SK-N-SH (cell line): ENCODE measurements around the gene NTM. TPM values are rescaled to one million over a fixed set of nuclear protein-coding genes. Genes with fewer than 3 reads are reported as not detected.

Experiments
- CTCF ChIA-PET: fragments of 300-600, 350-600 bp; formaldehyde crosslinking; extraction: SDS; loops from one replicate; lab custom pipeline; 2021; lab: Yijun Ruan, JAX
- POLR2A ChIA-PET: fragments of 350-600 bp; sonication (Branson Sonifier 250); formaldehyde crosslinking; extraction: SDS; loops from one replicate; lab custom pipeline; 2020; ENCODE audit warnings: antibody characterized with exemption, inconsistent platforms; lab: Yijun Ruan, JAX
- DNase-seq: peaks from one replicate; pipeline ENCODE4 v3.0.0; 2012
- H2AFZ ChIP-seq: fragments of 200-600 bp; sonication (generic); 2 replicates; pipeline ENCODE4 v1.8.1; 2016; ENCODE audit warnings: antibody characterized with exemption, mild to moderate bottlenecking, low read depth
- H3F3A ChIP-seq: fragments of 200-600 bp; sonication (generic); replicated peaks from 2 replicates; pipeline ENCODE3; 2016; ENCODE audit warnings: antibody characterized with exemption, mild to moderate bottlenecking; ENCODE audit not compliant: insufficient read depth
- H3K27ac ChIP-seq, 2 experiments: fragments of 200-500 bp in 1 of 2; fragments of 200-600 bp in 1 of 2; sonication (Bioruptor generic) in 1 of 2; sonication (generic), shearing (Covaris generic) in 1 of 2; 2 replicates each; pipeline versions ENCODE4 v1.5.1 to v1.6.1; 2014 to 2016; ENCODE audit warnings: low read depth in 2 of 2, inconsistent platforms in 1 of 2, low read length in 1 of 2, mild to moderate bottlenecking in 1 of 2, mixed read lengths in 1 of 2
- H3K27me3 ChIP-seq: fragments of 200-600 bp; sonication (generic), shearing (Covaris generic); 2 replicates; pipeline ENCODE4 v1.6.1; 2016; ENCODE audit warnings: mixed run types; ENCODE audit not compliant: insufficient read depth
- H3K36me3 ChIP-seq, 2 experiments: fragments of 200-500 bp in 1 of 2; fragments of 200-600 bp in 1 of 2; sonication (Bioruptor generic) in 1 of 2; sonication (generic) in 1 of 2; replicated peaks in 1 of 2; 2 replicates each; pipeline versions ENCODE3 to v1.5.1; 2014 to 2016; ENCODE audit warnings: low read length in 1 of 2, mild to moderate bottlenecking in 1 of 2; ENCODE audit not compliant: insufficient read depth in 2 of 2, control insufficient read depth in 1 of 2
- H3K4me1 ChIP-seq, 2 experiments: fragments of 200-500 bp in 1 of 2; fragments of 200-600 bp in 1 of 2; sonication (Bioruptor generic) in 1 of 2; sonication (generic), shearing (Covaris generic) in 1 of 2; 2 replicates each; pipeline versions ENCODE4 v1.5.1 to v1.6.1; 2014 to 2016; ENCODE audit warnings: low read depth in 1 of 2, low read length in 1 of 2, mixed run types in 1 of 2; ENCODE audit not compliant: insufficient read depth in 2 of 2, control insufficient read depth in 1 of 2
- H3K4me2 ChIP-seq: fragments of 200-600 bp; sonication (generic), shearing (Covaris generic); 2 replicates; pipeline ENCODE4 v1.6.1; 2017; ENCODE audit warnings: mixed run types
- H3K4me3 ChIP-seq, 2 experiments: fragments of 200-500 bp in 1 of 2; fragments of 200-600 bp in 1 of 2; sonication (Bioruptor generic) in 1 of 2; sonication (generic), shearing (Covaris generic) in 1 of 2; 2 replicates each; pipeline versions ENCODE4 v1.5.1 to v1.8.1; 2014 to 2016; ENCODE audit warnings: low read depth in 2 of 2, inconsistent platforms in 1 of 2, low read length in 1 of 2, mild to moderate bottlenecking in 1 of 2, mixed read lengths in 1 of 2, moderate library complexity in 1 of 2
- H3K79me2 ChIP-seq: fragments of 200-600 bp; sonication (generic); 2 replicates; pipeline ENCODE4 v1.8.1; 2017; ENCODE audit warnings: mild to moderate bottlenecking; ENCODE audit not compliant: insufficient read depth
- H3K9ac ChIP-seq: fragments of 200-600 bp; sonication (generic); 2 replicates; pipeline ENCODE4 v1.6.1; 2017; ENCODE audit warnings: mixed run types
- H3K9me2 ChIP-seq: fragments of 200-600 bp; sonication (generic); 2 replicates; pipeline ENCODE4 v1.6.1; 2017; ENCODE audit warnings: mixed run types
- H3K9me3 ChIP-seq: fragments of 200-600 bp; sonication (generic); 2 replicates; pipeline ENCODE4 v1.6.1; 2017; ENCODE audit warnings: mixed run types, mild to moderate bottlenecking, moderate library complexity
- H4K20me1 ChIP-seq: fragments of 200-600 bp; sonication (generic); 2 replicates; pipeline ENCODE4 v1.6.1; 2017; ENCODE audit warnings: mild to moderate bottlenecking, mixed run types; ENCODE audit not compliant: insufficient read depth
- ELF1 ChIP-seq: IDR thresholded peaks from 2 replicates; pipeline ENCODE4 v1.4.0; 2012
- EZH2phosphoT487 ChIP-seq: fragments of 200-600 bp; sonication (generic); IDR thresholded peaks from 2 replicates; pipeline ENCODE4 v1.6.1; 2017; ENCODE audit warnings: low read depth, mixed run types, mild to moderate bottlenecking, antibody characterized with exemption, moderate library complexity, borderline replicate concordance
- FOXJ3 ChIP-seq: sonication (generic); formaldehyde crosslinking; IDR thresholded peaks from 2 replicates; pipeline ENCODE4 v1.5.1; 2020; ENCODE audit warnings: mild to moderate bottlenecking, missing genetic modification reagents
- FOXM1 ChIP-seq: IDR thresholded peaks from 2 replicates; pipeline ENCODE4 v1.4.0; 2012; ENCODE audit warnings: low read depth, mild to moderate bottlenecking
- GATA2 ChIP-seq: sonication (generic); formaldehyde crosslinking; IDR thresholded peaks from 2 replicates; pipeline ENCODE4 v1.5.0; 2020; ENCODE audit warnings: mild to moderate bottlenecking, missing genetic modification reagents
- IRF3 ChIP-seq: fragments of 150-350 bp; IDR thresholded peaks from 2 replicates; pipeline ENCODE4 v1.6.1; 2016; ENCODE audit warnings: mild to moderate bottlenecking, low read depth, low read length
- NFIC ChIP-seq: IDR thresholded peaks from 2 replicates; pipeline ENCODE4 v1.4.0; 2012; ENCODE audit warnings: borderline replicate concordance
- RCOR1 ChIP-seq: fragments of 150-350 bp; IDR thresholded peaks from 2 replicates; pipeline ENCODE4 v1.6.1; 2017; ENCODE audit warnings: antibody characterized with exemption, low read length
- SIN3A ChIP-seq: IDR thresholded peaks from 2 replicates; pipeline ENCODE4 v1.6.1; 2012; ENCODE audit warnings: low read depth, mild to moderate bottlenecking, low read length, moderate library complexity, borderline replicate concordance
- SMC3 ChIP-seq: IDR thresholded peaks from 2 replicates; pipeline ENCODE4 v1.6.1; 2012; ENCODE audit warnings: low read depth, low read length, improper control_type of control experiment
- TAF1 ChIP-seq: IDR thresholded peaks from 2 replicates; pipeline ENCODE4 v1.6.1; 2012; ENCODE audit warnings: low read depth, mild to moderate bottlenecking, low read length, moderate library complexity, borderline replicate concordance
- TCF12 ChIP-seq: IDR thresholded peaks from 2 replicates; pipeline ENCODE4 v1.4.0; 2012
- USF1 ChIP-seq: IDR thresholded peaks from 2 replicates; pipeline ENCODE4 v1.4.0; 2012; ENCODE audit warnings: low read depth, borderline replicate concordance
- WGBS: methylation state at CpG from one replicate; pipeline ENCODE4 v1.1.6; 2017; ENCODE audit warnings: low lambda C conversion rate; 5-methylcytosine and 5-hydroxymethylcytosine counted together
- polyA plus RNA-seq, 3 experiments: library from polyadenylated mRNA; depleted of rRNA; stranded (reverse); fragments of >200 nt; gene quantifications; 2 replicates each; pipeline ENCODE4 v1.2.3, GENCODE V29; 2012
- TF ChIP-seq, protein P1 (sequence below): IDR thresholded peaks from 2 replicates; pipeline ENCODE4 v1.6.1; 2012; ENCODE audit warnings: mild to moderate bottlenecking, low read depth, low read length, moderate library complexity

NTM gene
- polyA plus RNA-seq, 1 of the 3 experiments (the other 2 are of a cell fraction), result 20.0 TPM

DNA sequence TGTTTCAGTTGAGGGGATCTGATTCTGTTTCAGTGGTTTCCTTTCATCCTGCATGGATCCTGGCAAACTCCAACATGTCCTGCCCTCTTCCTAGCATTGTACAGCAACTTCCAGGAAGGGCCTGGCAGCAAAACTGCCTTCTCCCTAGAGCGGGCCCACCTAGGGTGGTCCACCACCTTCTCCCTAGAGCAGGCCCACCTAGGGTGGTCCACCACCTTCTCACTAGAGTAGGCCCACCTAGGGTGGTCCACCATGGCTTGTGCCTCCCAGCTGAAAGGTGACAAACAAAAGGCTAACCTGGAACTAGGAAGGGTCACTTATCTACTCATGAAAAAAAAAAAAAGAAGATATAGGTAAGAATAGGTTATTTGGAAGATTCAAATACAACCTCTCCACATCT lies 92.2 kb downstream of the NTM start:
- 27% methylated on average over 1 of the region's 1 CpG for WGBS
- TF ChIP-seq GATA2 (no peak), TAF1 (no peak), IRF3 (no peak), FOXM1 (no peak), TCF12 (no peak)

GRCh38 chr11:131463162-131463561 lies 92.7 kb downstream of the NTM start:
- Histone ChIP-seq H3K36me3 (no peaks in the 10 kb centered on the region), H2AFZ (no peak overlapping the region), H3K4me3 (no peak overlapping the region), H3K27me3 (no peaks in the 10 kb centered on the region), H3K27ac (no peak overlapping the region), H3K9me3 (no peaks in the 10 kb centered on the region), H3K79me2 (no peaks in the 10 kb centered on the region), H4K20me1 (no peaks in the 10 kb centered on the region), H3K4me1 (no peaks in the 10 kb centered on the region), H3K9me2 (no peaks in the 10 kb centered on the region), H3F3A (no peaks in the 10 kb centered on the region), H3K4me2 (no peak overlapping the region), H3K9ac (no peak overlapping the region)
- TF ChIP-seq SMC3 (no peak), RCOR1 (no peak)
- POLR2A ChIA-PET, result interaction anchor here (0.7 kb wide), 1 partner anchor 1155 kb away, joined by 3 read pairs; no protein-coding TSS in a partner anchor
- CTCF ChIA-PET, result no interaction called here
- 20% methylated on average over 2 of the region's 6 CpGs for WGBS
- no peak for DNase-seq

More for the DNA sequence above, 92.2 kb downstream of the NTM start:
- no peak overlapping the region for H3K27ac ChIP-seq
- H3K79me2 ChIP-seq, result no peaks in the 10 kb centered on the region
- no peak overlapping the region for H2AFZ ChIP-seq
- no peak overlapping the region for H3K4me2 ChIP-seq
- no peaks in the 10 kb centered on the region for H3K4me1 ChIP-seq
- no peaks in the 10 kb centered on the region for H3K9me2 ChIP-seq
- H3K9ac ChIP-seq, result no peak overlapping the region
- no peaks in the 10 kb centered on the region for H3K27me3 ChIP-seq
- no peaks in the 10 kb centered on the region for H3K9me3 ChIP-seq
- no peaks in the 10 kb centered on the region for H3F3A ChIP-seq
- POLR2A ChIA-PET, result no interaction called here
- CTCF ChIA-PET, result no interaction called here
- DNase-seq, result no peak
- H3K36me3 ChIP-seq, result no peaks in the 10 kb centered on the region
- no peak overlapping the region for H3K4me3 ChIP-seq
- no peaks in the 10 kb centered on the region for H4K20me1 ChIP-seq

DNA sequence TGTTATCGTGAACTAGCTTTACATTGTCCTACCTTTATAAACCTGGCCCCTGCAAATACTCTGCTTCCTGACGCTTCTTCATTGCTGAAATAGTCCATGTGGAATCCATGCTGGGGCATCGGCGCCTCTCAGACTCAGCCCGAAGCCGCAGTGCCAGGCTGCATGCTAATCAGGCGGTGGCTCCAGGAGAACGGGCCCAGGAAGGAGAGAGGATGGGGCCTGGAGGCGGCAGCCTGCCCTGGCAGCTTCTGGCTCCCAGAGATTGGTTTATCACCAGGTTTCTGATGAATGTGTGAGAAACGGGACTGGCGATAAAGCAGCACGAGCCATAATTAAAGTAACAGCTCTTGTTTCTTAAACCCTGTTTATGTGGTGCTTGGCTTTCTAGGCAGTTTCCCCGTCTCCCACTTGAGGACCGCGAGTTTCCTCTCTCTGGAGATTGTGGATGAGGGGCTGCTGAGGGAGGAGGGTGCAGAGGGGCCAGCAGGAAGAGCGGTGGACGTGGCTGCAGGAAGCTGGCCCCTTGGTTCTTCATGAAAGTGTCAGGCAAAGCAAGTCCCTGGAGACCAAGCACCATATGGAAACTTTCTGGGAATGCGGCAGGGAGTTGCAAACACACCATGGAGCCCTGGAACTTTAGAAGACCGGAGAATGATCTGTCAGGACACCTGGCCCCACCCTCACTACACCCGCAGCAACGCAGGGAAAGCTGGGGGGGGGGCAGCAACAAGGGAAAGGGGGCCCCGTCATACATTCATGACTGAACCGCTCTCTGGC lies 93.4 kb downstream of the NTM start:
- Histone ChIP-seq H3K9ac (no peak overlapping the region), H3K36me3 (no peaks in the 10 kb centered on the region), H2AFZ (no peak overlapping the region), H3K27me3 (no peaks in the 10 kb centered on the region), H3K27ac (no peak overlapping the region), H4K20me1 (no peaks in the 10 kb centered on the region), H3K4me2 (no peak overlapping the region), H3F3A (no peaks in the 10 kb centered on the region), H3K9me2 (no peaks in the 10 kb centered on the region), H3K4me3 (no peak overlapping the region), H3K79me2 (no peaks in the 10 kb centered on the region), H3K4me1 (no peaks in the 10 kb centered on the region), H3K9me3 (no peaks in the 10 kb centered on the region)
- POLR2A ChIA-PET, result interaction anchor here (0.7 kb wide), 1 partner anchor 1156 kb away, joined by 3 read pairs; no protein-coding TSS in a partner anchor
- CTCF ChIA-PET, result interaction anchor here (2.1 kb wide), 1 partner anchor 210 kb away, joined by 10 read pairs; no protein-coding TSS in a partner anchor
- TF ChIP-seq SIN3A (no peak), IRF3 (no peak), NFIC (no peak), FOXJ3 (CRISPR knock-in tag) (no peak), ELF1 (no peak), USF1 (no peak), EZH2phosphoT487 (no peak)
- TF ChIP-seq, protein P1, sequence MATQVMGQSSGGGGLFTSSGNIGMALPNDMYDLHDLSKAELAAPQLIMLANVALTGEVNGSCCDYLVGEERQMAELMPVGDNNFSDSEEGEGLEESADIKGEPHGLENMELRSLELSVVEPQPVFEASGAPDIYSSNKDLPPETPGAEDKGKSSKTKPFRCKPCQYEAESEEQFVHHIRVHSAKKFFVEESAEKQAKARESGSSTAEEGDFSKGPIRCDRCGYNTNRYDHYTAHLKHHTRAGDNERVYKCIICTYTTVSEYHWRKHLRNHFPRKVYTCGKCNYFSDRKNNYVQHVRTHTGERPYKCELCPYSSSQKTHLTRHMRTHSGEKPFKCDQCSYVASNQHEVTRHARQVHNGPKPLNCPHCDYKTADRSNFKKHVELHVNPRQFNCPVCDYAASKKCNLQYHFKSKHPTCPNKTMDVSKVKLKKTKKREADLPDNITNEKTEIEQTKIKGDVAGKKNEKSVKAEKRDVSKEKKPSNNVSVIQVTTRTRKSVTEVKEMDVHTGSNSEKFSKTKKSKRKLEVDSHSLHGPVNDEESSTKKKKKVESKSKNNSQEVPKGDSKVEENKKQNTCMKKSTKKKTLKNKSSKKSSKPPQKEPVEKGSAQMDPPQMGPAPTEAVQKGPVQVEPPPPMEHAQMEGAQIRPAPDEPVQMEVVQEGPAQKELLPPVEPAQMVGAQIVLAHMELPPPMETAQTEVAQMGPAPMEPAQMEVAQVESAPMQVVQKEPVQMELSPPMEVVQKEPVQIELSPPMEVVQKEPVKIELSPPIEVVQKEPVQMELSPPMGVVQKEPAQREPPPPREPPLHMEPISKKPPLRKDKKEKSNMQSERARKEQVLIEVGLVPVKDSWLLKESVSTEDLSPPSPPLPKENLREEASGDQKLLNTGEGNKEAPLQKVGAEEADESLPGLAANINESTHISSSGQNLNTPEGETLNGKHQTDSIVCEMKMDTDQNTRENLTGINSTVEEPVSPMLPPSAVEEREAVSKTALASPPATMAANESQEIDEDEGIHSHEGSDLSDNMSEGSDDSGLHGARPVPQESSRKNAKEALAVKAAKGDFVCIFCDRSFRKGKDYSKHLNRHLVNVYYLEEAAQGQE, result no peak
- DNase-seq, result no peak
- 49% methylated on average over 20 of the region's 23 CpGs for WGBS
